Breast epithelium (tissue), 4 donors: Measurements from ENCODE around the gene UBAC1. TPM values are rescaled to one million over a fixed set of nuclear protein-coding genes. Genes with fewer than 3 reads are reported as not detected.

Source experiments
- DNase-seq, 2 donors: peaks; one replicate each; pipeline ENCODE4 v3.0.0-alpha.2; 2019; ENCODE audit warnings: low spot score in 2 of 2
- H3K27ac ChIP-seq, 2 donors: fragments of 200-600 bp; sonication (generic) in 1 of 2; one replicate each; pipeline ENCODE4 v1.5.1; 2016 to 2019; ENCODE audit warnings: mild to moderate bottlenecking in 1 of 2
- H3K27me3 ChIP-seq, 2 donors: fragments of 200-600 bp; sonication (generic) in 1 of 2; one replicate each; pipeline versions ENCODE4 v1.5.1 to v1.6.0; 2017 to 2019; ENCODE audit warnings: control low read depth in 1 of 2, mild to moderate bottlenecking in 1 of 2
- H3K36me3 ChIP-seq: fragments of 200-600 bp; one replicate; pipeline ENCODE4 v1.5.1; 2019
- H3K4me1 ChIP-seq, 2 donors: fragments of 200-600 bp; sonication (generic); one replicate each; pipeline ENCODE4 v1.5.1; 2016 to 2019; ENCODE audit warnings: control low read depth in 1 of 2
- H3K4me3 ChIP-seq, 3 donors: fragments of 200-600 bp; sonication (generic); 1 replicate in 2 of 3; 2 replicates in 1 of 3; pipeline ENCODE4 v1.5.1; 2016 to 2019; ENCODE audit warnings: mild to moderate bottlenecking in 3 of 3, moderate library complexity in 2 of 3
- H3K9me3 ChIP-seq, 2 donors: fragments of 200-600 bp; sonication (generic) in 1 of 2; one replicate each; pipeline ENCODE4 v1.5.1; 2016 to 2019; ENCODE audit warnings: control low read depth in 1 of 2
- CTCF ChIP-seq, 3 donors: fragments of 450-650 bp; IDR thresholded peaks; one replicate each; pipeline ENCODE4 v1.5.1; 2016 to 2017; ENCODE audit warnings: antibody characterized with exemption in 3 of 3, mild to moderate bottlenecking in 3 of 3, moderate library complexity in 3 of 3
- POLR2A ChIP-seq: fragments of 450-650 bp; IDR thresholded peaks from one replicate; pipeline ENCODE4 v1.6.1; 2016; ENCODE audit warnings: antibody characterized with exemption, mild to moderate bottlenecking, moderate library complexity
- POLR2AphosphoS5 ChIP-seq, 3 donors: sonication (generic); formaldehyde crosslinking; IDR thresholded peaks; one replicate each; pipeline ENCODE4 v1.6.1; 2017; ENCODE audit warnings: antibody characterized with exemption in 3 of 3
- intact Hi-C: fragments of 100-400 bp; cut with DNase I; formaldehyde crosslinking; loops from one replicate; pipeline ENCODE4 v1.15.1; 2023; ENCODE audit warnings: low total_unique reads
- total RNA-seq, 3 donors: library from RNA; depleted of rRNA; stranded (reverse); fragments of >200 nt; gene quantifications; one replicate each; pipeline ENCODE4 v1.1.0, GENCODE V29; 2016

UBAC1 gene
- total RNA-seq, 3 donors from 2014 or later: 39.2 to 53.0 (median 45.6) TPM

- no peak for DNase-seq
- Histone ChIP-seq H3K4me3 (no peak overlapping the region), H3K36me3 (peaks cover 4% of the 10 kb centered on the region), H3K27ac (no peak overlapping the region), H3K27me3 (no peaks in the 10 kb centered on the region), H3K4me1 (no peaks in the 10 kb centered on the region), H3K9me3 (no peaks in the 10 kb centered on the region)
- intact Hi-C loops: loop anchor here (10.0 kb wide), 1 partner anchor 156 kb away; no protein-coding TSS in a partner anchor
- TF ChIP-seq CTCF (IDR thresholded peaks at IDR 0.05) (no peak), POLR2AphosphoS5 (IDR thresholded peaks at IDR 0.05) (no peak), POLR2A (no peak)
Observed at GRCh38 chr9:135930446-135931345, 30.5 kb downstream of the UBAC1 start.

GRCh38 chr9:135929656-135930445 is 31.3 kb downstream of the UBAC1 start:
- TF ChIP-seq POLR2AphosphoS5 (IDR thresholded peaks at IDR 0.05): no peak
- intact Hi-C loops: loop anchor here (10.0 kb wide), 1 partner anchor 155 kb away; no protein-coding TSS in a partner anchor
- H3K9me3 ChIP-seq: no peaks in the 10 kb centered on the region
- H3K36me3 ChIP-seq: peaks cover 4% of the 10 kb centered on the region
- no peaks in the 10 kb centered on the region for H3K4me1 ChIP-seq
- H3K27me3 ChIP-seq: no peaks in the 10 kb centered on the region
- no peak overlapping the region for H3K27ac ChIP-seq
- no peak for DNase-seq
- H3K4me3 ChIP-seq: no peak overlapping the region

GRCh38 chr9:135928731-135929655 is 32.2 kb downstream of the UBAC1 start:
- intact Hi-C loops: no loop called here

GRCh38 chr9:135928074-135928730 is 33.0 kb downstream of the UBAC1 start:
- Histone ChIP-seq H3K4me1 (no peaks in the 10 kb centered on the region), H3K9me3 (no peaks in the 10 kb centered on the region), H3K27ac (no peak overlapping the region), H3K27me3 (no peaks in the 10 kb centered on the region), H3K4me3 (no peak overlapping the region), H3K36me3 (peaks cover under 1% of the 10 kb centered on the region)
- no peak for DNase-seq
- TF ChIP-seq POLR2A: no peak
- intact Hi-C loops: no loop called here

More at GRCh38 chr9:135928731-135929655, 32.2 kb downstream of the UBAC1 start:
- no peaks in the 10 kb centered on the region for H3K27me3 ChIP-seq
- DNase-seq: no peak
- peaks cover 4% of the 10 kb centered on the region for H3K36me3 ChIP-seq
- no peaks in the 10 kb centered on the region for H3K9me3 ChIP-seq
- no peak overlapping the region for H3K4me3 ChIP-seq
- H3K4me1 ChIP-seq: no peaks in the 10 kb centered on the region
- no peak for TF ChIP-seq POLR2A
- TF ChIP-seq CTCF (IDR thresholded peaks at IDR 0.05): no peak
- TF ChIP-seq POLR2AphosphoS5 (IDR thresholded peaks at IDR 0.05): no peak
- H3K27ac ChIP-seq: no peak overlapping the region

GRCh38 chr9:135927195-135928013 is 33.8 kb downstream of the UBAC1 start:
- no peak for DNase-seq
- intact Hi-C loops: no loop called here
- Histone ChIP-seq H3K36me3 (no peaks in the 10 kb centered on the region), H3K27me3 (no peaks in the 10 kb centered on the region), H3K9me3 (no peaks in the 10 kb centered on the region), H3K4me3 (no peak overlapping the region), H3K4me1 (no peaks in the 10 kb centered on the region), H3K27ac (peak overlapping the region; percentile 50 to 52)
- TF ChIP-seq POLR2A (no peak), POLR2AphosphoS5 (IDR thresholded peaks at IDR 0.05) (no peak)
